Mesenchymal stem cell (in vitro differentiated cells and primary cell): Measurements from ENCODE around the gene SSC4D.
"Not testable (repeated sequence)": the region's sequence is repeated elsewhere in the genome, so short reads cannot be mapped to it uniquely, and the experiment has no call there.

Source experiments
- DNase-seq: peaks from one replicate; pipeline ENCODE4 v3.0.0-alpha.2; 2013
- H2AFZ ChIP-seq: one replicate; pipeline ENCODE4 v1.6.1; 2013; ENCODE audit warnings: low read depth, mild to moderate bottlenecking, control low read depth, inconsistent platforms, low read length, moderate library complexity
- H2AK5ac ChIP-seq: 2 replicates; pipeline ENCODE4 v1.6.1; 2013; ENCODE audit warnings: low read length, moderate library complexity, mild to moderate bottlenecking, inconsistent platforms; ENCODE audit not compliant: severe bottlenecking
- H2BK120ac ChIP-seq: one replicate; pipeline ENCODE4 v1.6.1; 2013; ENCODE audit warnings: low read depth, mild to moderate bottlenecking, inconsistent platforms, low read length, moderate library complexity
- H2BK12ac ChIP-seq, 2 experiments: one replicate each; pipeline ENCODE4 v1.6.1; 2013; ENCODE audit warnings: inconsistent platforms in 2 of 2, low read length in 2 of 2, mild to moderate bottlenecking in 2 of 2, moderate library complexity in 2 of 2, control low read depth in 1 of 2
- H2BK15ac ChIP-seq: one replicate; pipeline ENCODE4 v1.6.1; 2013; ENCODE audit warnings: mild to moderate bottlenecking, low read depth, inconsistent platforms; ENCODE audit not compliant: poor library complexity, severe bottlenecking
- H2BK5ac ChIP-seq: 2 replicates; pipeline ENCODE4 v1.6.1; 2013; ENCODE audit warnings: low read depth, mild to moderate bottlenecking, low read length, control low read depth, inconsistent platforms; ENCODE audit not compliant: poor library complexity, severe bottlenecking
- H3K14ac ChIP-seq, 2 experiments: one replicate each; pipeline ENCODE4 v1.6.1; 2013; ENCODE audit warnings: inconsistent platforms in 2 of 2, low read length in 2 of 2, control low read depth in 1 of 2, mild to moderate bottlenecking in 1 of 2, moderate library complexity in 1 of 2
- H3K18ac ChIP-seq, 2 experiments: one replicate each; pipeline ENCODE4 v1.6.1; 2013; ENCODE audit warnings: inconsistent platforms in 2 of 2, low read length in 2 of 2, control low read depth in 1 of 2, low read depth in 1 of 2, mild to moderate bottlenecking in 1 of 2
- H3K23ac ChIP-seq, 2 experiments: one replicate each; pipeline ENCODE4 v1.6.1; 2013; ENCODE audit warnings: inconsistent platforms in 2 of 2, low read length in 2 of 2, mild to moderate bottlenecking in 2 of 2, moderate library complexity in 2 of 2, control low read depth in 1 of 2
- H3K27ac ChIP-seq: 2 replicates; pipeline ENCODE4 v1.5.1; 2013; ENCODE audit warnings: mild to moderate bottlenecking, moderate library complexity, low read length, control low read depth, inconsistent platforms; ENCODE audit not compliant: poor library complexity, severe bottlenecking
- H3K27me3 ChIP-seq, 2 experiments: 2 replicates each; pipeline versions ENCODE4 v1.6.1 to v1.7.0; 2013; ENCODE audit warnings: low read length in 2 of 2, mild to moderate bottlenecking in 2 of 2, moderate library complexity in 2 of 2, control low read depth in 1 of 2, inconsistent platforms in 1 of 2; ENCODE audit not compliant: control insufficient read depth in 1 of 2, insufficient read depth in 1 of 2
- H3K36me3 ChIP-seq, 2 experiments: 2 replicates each; pipeline versions ENCODE4 v1.6.1 to v1.7.0; 2013; ENCODE audit warnings: low read length in 2 of 2, control low read depth in 1 of 2, inconsistent platforms in 1 of 2, low read depth in 1 of 2, mild to moderate bottlenecking in 1 of 2; ENCODE audit not compliant: insufficient read depth in 2 of 2, control insufficient read depth in 1 of 2
- H3K4ac ChIP-seq, 2 experiments: one replicate each; pipeline ENCODE4 v1.6.1; 2013; ENCODE audit warnings: inconsistent platforms in 2 of 2, low read length in 2 of 2, mild to moderate bottlenecking in 2 of 2, moderate library complexity in 2 of 2, control low read depth in 1 of 2, low read depth in 1 of 2
- H3K4me1 ChIP-seq: 2 replicates; pipeline ENCODE4 v1.6.1; 2013; ENCODE audit warnings: low read depth, low read length, control low read depth; ENCODE audit not compliant: control insufficient read depth, insufficient read depth
- H3K4me2 ChIP-seq: 2 replicates; pipeline ENCODE4 v1.6.1; 2013; ENCODE audit warnings: low read length, mild to moderate bottlenecking, inconsistent platforms; ENCODE audit not compliant: poor library complexity, severe bottlenecking
- H3K4me3 ChIP-seq, 2 experiments: 2 replicates each; pipeline versions ENCODE4 v1.5.1 to v1.7.0; 2013; ENCODE audit warnings: low read length in 2 of 2, mild to moderate bottlenecking in 2 of 2, control low read depth in 1 of 2, low read depth in 1 of 2; ENCODE audit not compliant: insufficient read depth in 1 of 2
- H3K79me1 ChIP-seq: replicated peaks from 2 replicates; pipeline ENCODE4 v1.6.1; 2013; ENCODE audit warnings: mild to moderate bottlenecking, control low read depth, low read length, inconsistent platforms; ENCODE audit not compliant: poor library complexity, severe bottlenecking
- H3K9ac ChIP-seq: 2 replicates; pipeline ENCODE4 v1.7.0; 2013; ENCODE audit warnings: mild to moderate bottlenecking, low read length, moderate library complexity
- H3K9me3 ChIP-seq: 2 replicates; pipeline ENCODE4 v1.7.0; 2013; ENCODE audit warnings: mild to moderate bottlenecking, low read length; ENCODE audit not compliant: control insufficient read depth
- H4K8ac ChIP-seq: one replicate; pipeline ENCODE4 v1.6.1; 2013; ENCODE audit warnings: inconsistent platforms, mild to moderate bottlenecking, low read length, moderate library complexity
- H4K91ac ChIP-seq: one replicate; pipeline ENCODE4 v1.6.1; 2013; ENCODE audit warnings: mild to moderate bottlenecking, low read length, inconsistent platforms
- WGBS: methylation state at CpG from one replicate; pipeline ENCODE4 v1.1.7; 2013; ENCODE audit warnings: mixed read lengths; 5-methylcytosine and 5-hydroxymethylcytosine counted together

The SSC4D gene

GRCh38 chr7:76421097-76421496 is 11.6 kb upstream of the SSC4D start:
- H2AFZ ChIP-seq, H3K14ac ChIP-seq, H2BK12ac ChIP-seq, H2BK5ac ChIP-seq, H2BK120ac ChIP-seq, H3K23ac ChIP-seq, H3K9me3 ChIP-seq, H2BK15ac ChIP-seq, H2AK5ac ChIP-seq, H4K91ac ChIP-seq, H3K79me1 ChIP-seq, H3K4ac ChIP-seq, H4K8ac ChIP-seq, H3K18ac ChIP-seq, H3K27me3 ChIP-seq, H3K4me3 ChIP-seq, H3K4me2 ChIP-seq, H3K36me3 ChIP-seq: not testable (repeated sequence)
- 25% methylated on average over 5 of the region's 6 CpGs for WGBS
- H3K9ac ChIP-seq = peak overlapping the region; percentile 51
- H3K4me1 ChIP-seq = peaks cover 15% of the 10 kb centered on the region
- peak; percentile 91 for DNase-seq
- peak overlapping the region; percentile 69 for H3K27ac ChIP-seq

GRCh38 chr7:76417654-76418310 is 8.3 kb upstream of the SSC4D start:
- H2BK5ac ChIP-seq, H2AFZ ChIP-seq, H3K4me2 ChIP-seq, H2BK120ac ChIP-seq, DNase-seq, H3K4me1 ChIP-seq, H2BK12ac ChIP-seq, H3K9ac ChIP-seq, H3K27ac ChIP-seq, H3K14ac ChIP-seq, H2BK15ac ChIP-seq, H3K23ac ChIP-seq, H2AK5ac ChIP-seq, H3K18ac ChIP-seq, H3K4ac ChIP-seq, H3K4me3 ChIP-seq, H4K91ac ChIP-seq, H3K79me1 ChIP-seq, H3K36me3 ChIP-seq, H3K27me3 ChIP-seq, H4K8ac ChIP-seq, H3K9me3 ChIP-seq: not testable (repeated sequence)
- 95% methylated on average over 10 of the region's 10 CpGs for WGBS

GRCh38 chr7:76412249-76412648 is 2.8 kb upstream of the SSC4D start:
- H3K4ac ChIP-seq = no peak overlapping the region
- no peaks in the 10 kb centered on the region for H3K36me3 ChIP-seq
- WGBS = 97% methylated on average over 4 of the region's 5 CpGs
- no peak overlapping the region for H3K9ac ChIP-seq
- no peak overlapping the region for H3K4me3 ChIP-seq
- H2BK15ac ChIP-seq = no peak overlapping the region
- no peak overlapping the region for H4K8ac ChIP-seq
- H2BK120ac ChIP-seq = no peak overlapping the region
- H3K4me1 ChIP-seq = peaks cover 2% of the 10 kb centered on the region
- H2BK5ac ChIP-seq = no peak overlapping the region
- H2AFZ ChIP-seq = no peak overlapping the region
- no peak overlapping the region for H4K91ac ChIP-seq
- no peak for DNase-seq
- no peak overlapping the region for H2BK12ac ChIP-seq
- H3K27ac ChIP-seq = no peak overlapping the region
- H3K9me3 ChIP-seq = no peaks in the 10 kb centered on the region
- no peaks in the 10 kb centered on the region for H3K79me1 ChIP-seq
- H3K18ac ChIP-seq = no peak overlapping the region
- no peak overlapping the region for H2AK5ac ChIP-seq
- no peak overlapping the region for H3K4me2 ChIP-seq
- H3K27me3 ChIP-seq = peaks cover 0 to 12% of the 10 kb centered on the region in 2 experiments
- H3K23ac ChIP-seq = no peak overlapping the region
- H3K14ac ChIP-seq = no peak overlapping the region

GRCh38 chr7:76411626-76412025 is 2.1 kb upstream of the SSC4D start:
- DNase-seq = no peak
- H3K4me2 ChIP-seq = no peak overlapping the region
- H3K9ac ChIP-seq = no peak overlapping the region
- H3K4me3 ChIP-seq = no peak overlapping the region
- H3K36me3 ChIP-seq = no peaks in the 10 kb centered on the region
- no peak overlapping the region for H2BK15ac ChIP-seq
- 83% methylated on average over 1 of the region's 1 CpG for WGBS
- peaks cover 0 to 12% of the 10 kb centered on the region in 2 experiments for H3K27me3 ChIP-seq
- no peaks in the 10 kb centered on the region for H3K79me1 ChIP-seq
- no peak overlapping the region for H2BK5ac ChIP-seq
- H2BK12ac ChIP-seq = no peak overlapping the region
- H3K4me1 ChIP-seq = peaks cover 2% of the 10 kb centered on the region
- no peak overlapping the region for H2BK120ac ChIP-seq
- H2AFZ ChIP-seq = no peak overlapping the region
- no peak overlapping the region for H4K8ac ChIP-seq
- H4K91ac ChIP-seq = no peak overlapping the region
- no peak overlapping the region for H2AK5ac ChIP-seq
- no peak overlapping the region for H3K18ac ChIP-seq
- no peak overlapping the region for H3K23ac ChIP-seq
- no peak overlapping the region for H3K14ac ChIP-seq
- no peaks in the 10 kb centered on the region for H3K9me3 ChIP-seq
- H3K4ac ChIP-seq = no peak overlapping the region
- H3K27ac ChIP-seq = no peak overlapping the region
